HCT116 (cell line): ENCODE results near the gene TXNL4B. TPM values are rescaled to one million over a fixed set of nuclear protein-coding genes. Genes with fewer than 3 reads are reported as not detected.

Source experiments
- ATAC-seq: fragments of 200-7000 bp; cut with Tn5 transposase; 2 replicates; pipeline ENCODE4 v1.9.1; 2020; ENCODE audit warnings: mild to moderate bottlenecking, moderate library complexity
- BruUV-seq: library from RNA; stranded (reverse); fragments of 400-500 nt; replicated peaks from 2 replicates; lab custom pipeline; 2021; lab: Mats Ljungman, UMichigan
- CTCF ChIA-PET: fragments of 300-600 bp; sonication (Branson Sonifier 250); formaldehyde crosslinking; loops from one replicate; lab custom pipeline; 2021; ENCODE audit warnings: antibody characterized with exemption; lab: Charles Lee
- POLR2A ChIA-PET: fragments of 300-600, 350-600 bp; sonication (Branson Sonifier 250); formaldehyde crosslinking; loops from one replicate; lab custom pipeline; 2021; ENCODE audit warnings: antibody characterized with exemption; lab: Charles Lee
- RAD21 ChIA-PET, 2 experiments: fragments of 300-600 bp; sonication (Branson Sonifier 250); formaldehyde crosslinking; loops; one replicate each; lab custom pipeline; 2023; ENCODE audit warnings: low total read pairs in 2 of 2; ENCODE audit not compliant: uncharacterized antibody in 2 of 2, unreplicated experiment in 2 of 2, low non-redundant PET in 1 of 2; lab: Charles Lee
- DNase-seq: peaks from one replicate; pipeline ENCODE4 v3.0.0-alpha.2; 2010; ENCODE audit warnings: low read depth, low spot score
- H2AFZ ChIP-seq: fragments of 200-600 bp; shearing (Covaris generic), sonication (generic); 2 replicates; pipeline ENCODE4 v1.6.1; 2017; ENCODE audit warnings: low read depth, mixed run types, mixed read lengths, antibody characterized with exemption, low read length; ENCODE audit not compliant: poor library complexity, severe bottlenecking
- H3K27ac ChIP-seq: 2 replicates; pipeline ENCODE4 v1.5.1; 2012; ENCODE audit warnings: low read depth, low read length
- H3K27me3 ChIP-seq: fragments of 200-600 bp; sonication (generic); 2 replicates; pipeline ENCODE4 v1.6.1; 2016; ENCODE audit warnings: mixed run types, low read length, mixed read lengths; ENCODE audit not compliant: insufficient read depth
- H3K36me3 ChIP-seq, 2 experiments: fragments of 200-500 bp in 1 of 2; fragments of 200-600 bp in 1 of 2; sonication (Bioruptor generic) in 1 of 2; sonication (generic) in 1 of 2; 2 replicates each; pipeline versions ENCODE4 v1.5.1 to v1.6.1; 2014 to 2016; ENCODE audit warnings: low read length in 2 of 2, inconsistent platforms in 1 of 2, mixed read lengths in 1 of 2, mixed run types in 1 of 2; ENCODE audit not compliant: insufficient read depth in 2 of 2, control insufficient read depth in 1 of 2
- H3K4me1 ChIP-seq, 2 experiments: fragments of 200-600 bp in 1 of 2; sonication (generic) in 1 of 2; 2 replicates each; pipeline versions ENCODE4 v1.5.1 to v1.6.1; 2012 to 2017; ENCODE audit warnings: low read length in 2 of 2, inconsistent platforms in 1 of 2, mild to moderate bottlenecking in 1 of 2, mixed read lengths in 1 of 2, mixed run types in 1 of 2, moderate library complexity in 1 of 2; ENCODE audit not compliant: insufficient read depth in 2 of 2, control insufficient read depth in 1 of 2
- H3K4me2 ChIP-seq: fragments of 200-600 bp; sonication (generic); 2 replicates; pipeline ENCODE4 v1.6.1; 2017; ENCODE audit warnings: mixed run types, low read length, mixed read lengths
- H3K4me3 ChIP-seq, 2 experiments: fragments of 200-600 bp in 1 of 2; sonication (generic) in 1 of 2; replicated peaks in 1 of 2; 2 replicates each; pipeline ENCODE4 v1.5.1; 2011 to 2016; ENCODE audit warnings: low read length in 2 of 2, control low read depth in 1 of 2, low read depth in 1 of 2, mild to moderate bottlenecking in 1 of 2, mixed read lengths in 1 of 2, mixed run types in 1 of 2
- H3K79me2 ChIP-seq: fragments of 200-600 bp; sonication (generic); 2 replicates; pipeline ENCODE4 v1.6.1; 2017; ENCODE audit warnings: mild to moderate bottlenecking, mixed run types, low read length, moderate library complexity, mixed read lengths; ENCODE audit not compliant: insufficient read depth
- H3K9ac ChIP-seq: fragments of 200-600 bp; sonication (generic); 2 replicates; pipeline ENCODE4 v1.6.1; 2016; ENCODE audit warnings: low read length, mixed read lengths
- H3K9me2 ChIP-seq: fragments of 200-600 bp; sonication (generic), shearing (Covaris generic); 2 replicates; pipeline ENCODE4 v1.6.1; 2017; ENCODE audit warnings: mixed run types, mild to moderate bottlenecking, moderate library complexity; ENCODE audit not compliant: insufficient read depth
- H3K9me3 ChIP-seq, 2 experiments: fragments of 200-500 bp in 1 of 2; fragments of 200-600 bp in 1 of 2; sonication (Bioruptor generic) in 1 of 2; sonication (generic) in 1 of 2; 2 replicates each; pipeline ENCODE4 v1.6.1; 2014 to 2017; ENCODE audit warnings: low read length in 2 of 2, mixed read lengths in 2 of 2, inconsistent platforms in 1 of 2, low read depth in 1 of 2, mild to moderate bottlenecking in 1 of 2, mixed run types in 1 of 2, moderate library complexity in 1 of 2; ENCODE audit not compliant: control insufficient read depth in 1 of 2, insufficient read depth in 1 of 2
- H4K20me1 ChIP-seq: fragments of 200-600 bp; sonication (generic), shearing (Covaris generic); 2 replicates; pipeline ENCODE4 v1.6.1; 2017; ENCODE audit warnings: mixed run types, mild to moderate bottlenecking, moderate library complexity; ENCODE audit not compliant: insufficient read depth
- CBX3 ChIP-seq: IDR thresholded peaks from 2 replicates; pipeline ENCODE4 v1.6.1; 2012; ENCODE audit warnings: low read depth
- CEBPB ChIP-seq: IDR thresholded peaks from 2 replicates; pipeline ENCODE4 v1.6.1; 2012; ENCODE audit warnings: low read depth
- EGR1 ChIP-seq: IDR thresholded peaks from 2 replicates; pipeline ENCODE4 v1.6.1; 2012; ENCODE audit warnings: low read depth
- ELF1 ChIP-seq: IDR thresholded peaks from 2 replicates; pipeline ENCODE4 v1.6.1; 2012; ENCODE audit warnings: low read depth, borderline replicate concordance
- EZH2 ChIP-seq: fragments of 200-600 bp; sonication (generic); IDR thresholded peaks from 2 replicates; pipeline ENCODE4 v1.6.1; 2017; ENCODE audit warnings: antibody characterized with exemption, mixed run types
- JUND ChIP-seq: IDR thresholded peaks from 2 replicates; pipeline ENCODE4 v1.6.1; 2012
- POLR2AphosphoS5 ChIP-seq: IDR thresholded peaks from 2 replicates; pipeline ENCODE4 v1.6.1; 2011; ENCODE audit warnings: mild to moderate bottlenecking, low read depth, low read length, moderate library complexity
- SIN3A ChIP-seq: IDR thresholded peaks from 2 replicates; pipeline ENCODE4 v1.6.1; 2012; ENCODE audit warnings: low read depth
- SP1 ChIP-seq: IDR thresholded peaks from 2 replicates; pipeline ENCODE4 v1.6.1; 2012; ENCODE audit warnings: low read depth
- SRF ChIP-seq: IDR thresholded peaks from 2 replicates; pipeline ENCODE4 v1.6.1; 2012; ENCODE audit warnings: low read depth
- intact Hi-C: fragments of 100-400 bp; cut with micrococcal nuclease; formaldehyde crosslinking; loops from 2 replicates; pipeline ENCODE4 v1.10.0; 2022
- total RNA-seq: library from RNA; stranded (reverse); gene quantifications from one replicate; pipeline ENCODE4 v1.2.1, GENCODE V29; 2021; ENCODE audit not compliant: unreplicated experiment
- TF ChIP-seq, protein P1 (sequence below), 3 experiments: fragments of 200-600 bp in 1 of 3; sonication (generic) in 1 of 3; IDR thresholded peaks in 2 of 3; conservative IDR thresholded peaks in 1 of 3; 2 replicates each; pipeline ENCODE4 v1.5.1; 2012 to 2017; ENCODE audit warnings: low read depth in 2 of 3, low read length in 2 of 3, antibody characterized with exemption in 1 of 3, borderline replicate concordance in 1 of 3, control low read depth in 1 of 3, mild to moderate bottlenecking in 1 of 3, mixed read lengths in 1 of 3, mixed run types in 1 of 3, moderate library complexity in 1 of 3; ENCODE audit not compliant: insufficient read depth in 1 of 3
- TF ChIP-seq, protein P2 (sequence below): IDR thresholded peaks from 2 replicates; pipeline ENCODE4 v1.6.1; 2011; ENCODE audit warnings: mild to moderate bottlenecking, low read length, moderate library complexity; ENCODE audit not compliant: insufficient replicate concordance; ENCODE audit errors: extremely low read depth
- TF ChIP-seq, protein P3 (sequence below): IDR thresholded peaks from 2 replicates; pipeline ENCODE4 v1.6.1; 2012

The TXNL4B gene
- total RNA-seq, 1 experiment from 2014 or later = 15.5 TPM

DNA sequence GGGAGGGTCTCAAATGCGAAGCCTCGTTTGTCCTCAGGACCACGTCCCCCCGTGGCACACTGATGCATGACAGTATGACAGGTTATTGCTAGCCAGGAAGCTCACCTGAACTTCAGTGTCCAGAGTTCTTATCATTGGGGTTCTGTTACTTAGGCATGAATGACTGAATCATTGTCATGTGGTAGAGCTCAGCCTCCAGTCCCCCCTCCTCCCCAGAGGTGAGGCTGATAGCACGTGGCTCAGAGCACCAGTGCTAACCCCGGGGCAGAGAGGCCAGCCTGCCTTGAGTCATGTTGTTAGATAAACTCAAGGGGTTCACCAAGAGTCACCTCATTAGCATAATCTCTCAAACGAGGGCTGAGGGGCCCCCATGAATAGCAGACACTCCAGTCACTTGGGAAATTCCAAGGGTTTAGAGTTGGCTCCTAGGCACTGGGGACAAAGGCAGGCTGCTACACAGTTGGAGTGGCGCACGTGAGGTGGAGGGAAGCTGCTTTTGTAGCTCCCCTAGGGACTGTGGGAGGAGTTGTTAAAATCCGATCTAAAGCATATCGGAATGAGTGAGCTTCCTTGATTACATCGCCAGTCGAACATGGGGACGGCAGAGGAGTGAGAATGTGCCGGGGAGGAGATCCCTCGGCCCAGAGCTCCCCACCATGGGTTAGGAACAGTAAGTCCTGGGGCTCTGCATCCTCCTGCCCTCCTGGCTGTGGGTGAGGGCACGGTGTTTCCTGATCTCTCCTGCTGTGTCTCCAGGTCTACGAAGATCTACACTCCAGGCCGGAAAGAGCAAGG, 18.4 kb upstream of the TXNL4B start:
- ChIA-PET CTCF (no interaction called here), POLR2A (no interaction called here), RAD21 (no interaction called here)
- intact Hi-C loops = no loop called here
- no peaks in the 10 kb centered on the region for H4K20me1 ChIP-seq
- H3K9ac ChIP-seq = no peak overlapping the region
- no peak for TF ChIP-seq CEBPB
- TF ChIP-seq ELF1 = no peak
- TF ChIP-seq SP1 = no peak
- no peak for TF ChIP-seq SRF
- TF ChIP-seq, protein P1, sequence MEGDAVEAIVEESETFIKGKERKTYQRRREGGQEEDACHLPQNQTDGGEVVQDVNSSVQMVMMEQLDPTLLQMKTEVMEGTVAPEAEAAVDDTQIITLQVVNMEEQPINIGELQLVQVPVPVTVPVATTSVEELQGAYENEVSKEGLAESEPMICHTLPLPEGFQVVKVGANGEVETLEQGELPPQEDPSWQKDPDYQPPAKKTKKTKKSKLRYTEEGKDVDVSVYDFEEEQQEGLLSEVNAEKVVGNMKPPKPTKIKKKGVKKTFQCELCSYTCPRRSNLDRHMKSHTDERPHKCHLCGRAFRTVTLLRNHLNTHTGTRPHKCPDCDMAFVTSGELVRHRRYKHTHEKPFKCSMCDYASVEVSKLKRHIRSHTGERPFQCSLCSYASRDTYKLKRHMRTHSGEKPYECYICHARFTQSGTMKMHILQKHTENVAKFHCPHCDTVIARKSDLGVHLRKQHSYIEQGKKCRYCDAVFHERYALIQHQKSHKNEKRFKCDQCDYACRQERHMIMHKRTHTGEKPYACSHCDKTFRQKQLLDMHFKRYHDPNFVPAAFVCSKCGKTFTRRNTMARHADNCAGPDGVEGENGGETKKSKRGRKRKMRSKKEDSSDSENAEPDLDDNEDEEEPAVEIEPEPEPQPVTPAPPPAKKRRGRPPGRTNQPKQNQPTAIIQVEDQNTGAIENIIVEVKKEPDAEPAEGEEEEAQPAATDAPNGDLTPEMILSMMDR (IDR thresholded peaks at IDR 0.05 in 2 of 3, conservative IDR thresholded peaks at IDR 0.05 in 1 of 3; ENCODE audit: borderline replicate concordance in 1 of 3, insufficient read depth in 1 of 3, low read depth in 2 of 3, low read length in 2 of 3) = no peak
- TF ChIP-seq, protein P2, sequence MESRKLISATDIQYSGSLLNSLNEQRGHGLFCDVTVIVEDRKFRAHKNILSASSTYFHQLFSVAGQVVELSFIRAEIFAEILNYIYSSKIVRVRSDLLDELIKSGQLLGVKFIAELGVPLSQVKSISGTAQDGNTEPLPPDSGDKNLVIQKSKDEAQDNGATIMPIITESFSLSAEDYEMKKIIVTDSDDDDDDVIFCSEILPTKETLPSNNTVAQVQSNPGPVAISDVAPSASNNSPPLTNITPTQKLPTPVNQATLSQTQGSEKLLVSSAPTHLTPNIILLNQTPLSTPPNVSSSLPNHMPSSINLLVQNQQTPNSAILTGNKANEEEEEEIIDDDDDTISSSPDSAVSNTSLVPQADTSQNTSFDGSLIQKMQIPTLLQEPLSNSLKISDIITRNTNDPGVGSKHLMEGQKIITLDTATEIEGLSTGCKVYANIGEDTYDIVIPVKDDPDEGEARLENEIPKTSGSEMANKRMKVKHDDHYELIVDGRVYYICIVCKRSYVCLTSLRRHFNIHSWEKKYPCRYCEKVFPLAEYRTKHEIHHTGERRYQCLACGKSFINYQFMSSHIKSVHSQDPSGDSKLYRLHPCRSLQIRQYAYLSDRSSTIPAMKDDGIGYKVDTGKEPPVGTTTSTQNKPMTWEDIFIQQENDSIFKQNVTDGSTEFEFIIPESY = no peak
- TF ChIP-seq EZH2 = no peak
- TF ChIP-seq JUND = no peak
- no peak for TF ChIP-seq CBX3
- TF ChIP-seq SIN3A = no peak
- TF ChIP-seq, protein P3, sequence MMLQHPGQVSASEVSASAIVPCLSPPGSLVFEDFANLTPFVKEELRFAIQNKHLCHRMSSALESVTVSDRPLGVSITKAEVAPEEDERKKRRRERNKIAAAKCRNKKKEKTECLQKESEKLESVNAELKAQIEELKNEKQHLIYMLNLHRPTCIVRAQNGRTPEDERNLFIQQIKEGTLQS = no peak
- TF ChIP-seq EGR1 = no peak
- no peak for TF ChIP-seq POLR2AphosphoS5
- H3K79me2 ChIP-seq = no peaks in the 10 kb centered on the region
- H3K4me3 ChIP-seq = no peak overlapping the region
- H3K9me3 ChIP-seq = no peaks in the 10 kb centered on the region
- H3K4me1 ChIP-seq = no peaks in the 10 kb centered on the region
- no peaks in the 10 kb centered on the region for H3K9me2 ChIP-seq
- H2AFZ ChIP-seq = no peak overlapping the region
- no peak overlapping the region for H3K4me2 ChIP-seq
- H3K27ac ChIP-seq = no peak overlapping the region
- H3K27me3 ChIP-seq = no peaks in the 10 kb centered on the region
- peaks cover 21 to 28% of the 10 kb centered on the region in 2 experiments; a peak in 3 of 4 replicates for H3K36me3 ChIP-seq
- DNase-seq (no peak), ATAC-seq (no peak)
- no TSS peak for BruUV-seq
